Natural killer cell treated with Interleukin-12 subunit alpha and Interleukin-12 subunit beta and Interleukin-15 and Interleukin-18, amount 100 ng/mL, for 72 hours (primary cell): ENCODE results near the gene DNPEP. TPM values are rescaled to one million over a fixed set of nuclear protein-coding genes. Genes with fewer than 3 reads are reported as not detected.
"Not testable (repeated sequence)": the region's sequence is repeated elsewhere in the genome, so short reads cannot be mapped to it uniquely, and the experiment has no call there.

ENCODE experiments used
- ATAC-seq, 2 donors: fragments of 150-1000 bp; cut with Tn5 transposase in 1 of 2; sonication (Bioruptor Pico), chemical (Tn5 transposase) in 1 of 2; 2 replicates each; pipeline ENCODE4 v1.10.0; 2021
- DNase-seq: peaks from one replicate; pipeline ENCODE4 v3.0.0; 2022; ENCODE audit warnings: low spot score
- H3K27ac Mint-ChIP-seq, 2 donors: 1 replicate in 1 of 2; 2 replicates in 1 of 2; pipeline ENCODE4 v1.8.0; 2022; ENCODE audit warnings: mixed read lengths in 2 of 2, mild to moderate bottlenecking in 1 of 2, moderate library complexity in 1 of 2
- H3K27me3 Mint-ChIP-seq, 2 donors: 1 replicate in 1 of 2; 2 replicates in 1 of 2; pipeline ENCODE4 v1.8.0; 2022; ENCODE audit warnings: mixed read lengths in 2 of 2
- H3K36me3 Mint-ChIP-seq: one replicate; pipeline ENCODE4 v1.8.0; 2022; ENCODE audit warnings: mixed read lengths
- H3K4me1 Mint-ChIP-seq, 2 donors: 1 replicate in 1 of 2; 2 replicates in 1 of 2; pipeline ENCODE4 v1.8.0; 2022; ENCODE audit warnings: low read depth in 2 of 2, mixed read lengths in 2 of 2, mild to moderate bottlenecking in 1 of 2
- H3K4me3 Mint-ChIP-seq: one replicate; pipeline ENCODE4 v1.8.0; 2022; ENCODE audit warnings: mixed read lengths
- H3K9me3 Mint-ChIP-seq: 2 replicates; pipeline ENCODE4 v1.8.0; 2022; ENCODE audit warnings: mixed read lengths
- total RNA-seq, 2 donors: library from RNA; stranded (reverse); gene quantifications; one replicate each; pipeline ENCODE4 v1.2.3, GENCODE V29; 2022

DNPEP gene
- total RNA-seq, 2 donors from 2014 or later = 85.3 to 116 TPM

GRCh38 chr2:219401606-219402005 lies 13.9 kb upstream of the DNPEP start:
- no peaks in the 10 kb centered on the region for H3K36me3 Mint-ChIP-seq
- peaks cover 0 to 2% of the 10 kb centered on the region in 2 donors for H3K27me3 Mint-ChIP-seq
- no peak overlapping the region for H3K27ac Mint-ChIP-seq
- no peak for ATAC-seq
- no peaks in the 10 kb centered on the region for H3K9me3 Mint-ChIP-seq
- no peak for DNase-seq
- peaks cover 0 to 7% of the 10 kb centered on the region in 2 donors for H3K4me1 Mint-ChIP-seq
- no peak overlapping the region for H3K4me3 Mint-ChIP-seq

- no peaks in the 10 kb centered on the region for H3K36me3 Mint-ChIP-seq
- no peak overlapping the region for H3K4me3 Mint-ChIP-seq
- H3K9me3 Mint-ChIP-seq = no peaks in the 10 kb centered on the region
- no peak overlapping the region for H3K27ac Mint-ChIP-seq
- H3K4me1 Mint-ChIP-seq = peaks cover 0 to 7% of the 10 kb centered on the region in 2 donors
- DNase-seq (no peak), ATAC-seq (no peak)
- no peaks in the 10 kb centered on the region for H3K27me3 Mint-ChIP-seq
Observed at GRCh38 chr2:219400562-219400961, 12.8 kb upstream of the DNPEP start.

- DNase-seq = no peak
- peaks cover 0 to 7% of the 10 kb centered on the region in 2 donors for H3K4me1 Mint-ChIP-seq
- peaks cover 0 to 2% of the 10 kb centered on the region in 2 donors for H3K27me3 Mint-ChIP-seq
- no peaks in the 10 kb centered on the region for H3K36me3 Mint-ChIP-seq
- H3K27ac Mint-ChIP-seq = no peak overlapping the region
- H3K9me3 Mint-ChIP-seq = no peaks in the 10 kb centered on the region
- no peak overlapping the region for H3K4me3 Mint-ChIP-seq
- ATAC-seq = no peak
Observed at GRCh38 chr2:219399716-219400478, 12.2 kb upstream of the DNPEP start.

GRCh38 chr2:219398721-219399363 lies 11.1 kb upstream of the DNPEP start:
- no peaks in the 10 kb centered on the region for H3K9me3 Mint-ChIP-seq
- no peaks in the 10 kb centered on the region for H3K36me3 Mint-ChIP-seq
- DNase-seq (no peak), ATAC-seq (no peak)
- peaks cover 0 to 7% of the 10 kb centered on the region in 2 donors for H3K4me1 Mint-ChIP-seq
- H3K4me3 Mint-ChIP-seq = no peak overlapping the region
- H3K27ac Mint-ChIP-seq = no peak overlapping the region
- H3K27me3 Mint-ChIP-seq = peaks cover 5 to 10% of the 10 kb centered on the region in 2 donors

- H3K36me3 Mint-ChIP-seq = no peaks in the 10 kb centered on the region
- no peaks in the 10 kb centered on the region for H3K9me3 Mint-ChIP-seq
- no peak overlapping the region for H3K4me3 Mint-ChIP-seq
- DNase-seq = no peak
- H3K27ac Mint-ChIP-seq = no peak overlapping the region
- H3K4me1 Mint-ChIP-seq = no peaks in the 10 kb centered on the region
- no peak for ATAC-seq
- peaks cover 8 to 18% of the 10 kb centered on the region in 2 donors for H3K27me3 Mint-ChIP-seq
Observed at GRCh38 chr2:219396863-219397457, 9.2 kb upstream of the DNPEP start.

- DNase-seq = no peak
- ATAC-seq = no peak
- Mint-ChIP-seq H3K9me3 (no peaks in the 10 kb centered on the region), H3K27ac (no peak overlapping the region), H3K36me3 (no peaks in the 10 kb centered on the region), H3K4me1 (no peaks in the 10 kb centered on the region), H3K27me3 (peaks cover 10 to 18% of the 10 kb centered on the region in 2 donors), H3K4me3 (no peak overlapping the region)
Observed at GRCh38 chr2:219395609-219396008, 7.9 kb upstream of the DNPEP start.

- H3K4me1 Mint-ChIP-seq, H3K4me3 Mint-ChIP-seq, DNase-seq: not testable (repeated sequence)
Observed at GRCh38 chr2:219395056-219395455, 7.3 kb upstream of the DNPEP start.

GRCh38 chr2:219392754-219393153 lies 5.0 kb upstream of the DNPEP start:
- no peak overlapping the region for H3K27ac Mint-ChIP-seq
- ATAC-seq = no peak
- H3K9me3 Mint-ChIP-seq = no peaks in the 10 kb centered on the region
- no peak overlapping the region for H3K4me3 Mint-ChIP-seq
- no peaks in the 10 kb centered on the region for H3K36me3 Mint-ChIP-seq
- peaks cover 10 to 18% of the 10 kb centered on the region in 2 donors for H3K27me3 Mint-ChIP-seq
- DNase-seq = no peak
- H3K4me1 Mint-ChIP-seq = peaks cover 0 to 3% of the 10 kb centered on the region in 2 donors

More at GRCh38 chr2:219395056-219395455, 7.3 kb upstream of the DNPEP start:
- H3K27ac Mint-ChIP-seq, H3K36me3 Mint-ChIP-seq, ATAC-seq, H3K9me3 Mint-ChIP-seq: not testable (repeated sequence)
- peaks cover 10 to 18% of the 10 kb centered on the region in 2 donors for H3K27me3 Mint-ChIP-seq

- no peak for ATAC-seq
- peaks cover 6 to 10% of the 10 kb centered on the region in 2 donors for H3K4me1 Mint-ChIP-seq
- H3K4me3 Mint-ChIP-seq = peak overlapping the region; percentile 48
- H3K9me3 Mint-ChIP-seq = no peaks in the 10 kb centered on the region
- DNase-seq = no peak
- H3K27me3 Mint-ChIP-seq = peaks cover 5 to 8% of the 10 kb centered on the region in 2 donors
- no peaks in the 10 kb centered on the region for H3K36me3 Mint-ChIP-seq
- peak overlapping the region; percentile 48 to 93 for H3K27ac Mint-ChIP-seq
Observed at GRCh38 chr2:219388907-219389156, 1.1 kb upstream of the DNPEP start.

GRCh38 chr2:219388121-219388906 lies 602 bp upstream of the DNPEP start:
- Mint-ChIP-seq H3K27ac (peak overlapping the region; percentile 48 to 93), H3K27me3 (peaks cover 2 to 6% of the 10 kb centered on the region in 2 donors), H3K36me3 (peaks cover 3% of the 10 kb centered on the region), H3K9me3 (no peaks in the 10 kb centered on the region), H3K4me1 (peaks cover 11 to 15% of the 10 kb centered on the region in 2 donors), H3K4me3 (peak overlapping the region; percentile 94)
- DNase-seq (peak; percentile 98), ATAC-seq (peak; percentile 89 to 90)

GRCh38 chr2:219386532-219387280 lies 1.0 kb downstream of the DNPEP start:
- Mint-ChIP-seq H3K27me3 (peaks cover 0 to 2% of the 10 kb centered on the region in 2 donors), H3K4me1 (peaks cover 12 to 15% of the 10 kb centered on the region in 2 donors), H3K27ac (peak overlapping the region; percentile 93 to 97), H3K36me3 (peaks cover 5% of the 10 kb centered on the region), H3K4me3 (peak overlapping the region; percentile 94), H3K9me3 (no peaks in the 10 kb centered on the region)
- DNase-seq (no peak), ATAC-seq (no peak)

GRCh38 chr2:219385958-219386520 lies 1.7 kb downstream of the DNPEP start:
- H3K9me3 Mint-ChIP-seq = no peaks in the 10 kb centered on the region
- no peaks in the 10 kb centered on the region for H3K27me3 Mint-ChIP-seq
- H3K4me1 Mint-ChIP-seq = peaks cover 12 to 15% of the 10 kb centered on the region in 2 donors
- peaks cover 5% of the 10 kb centered on the region for H3K36me3 Mint-ChIP-seq
- peak overlapping the region; percentile 22 for H3K4me3 Mint-ChIP-seq
- H3K27ac Mint-ChIP-seq = no peak overlapping the region
- no peak for ATAC-seq
- DNase-seq = no peak

- H3K4me3 Mint-ChIP-seq = no peak overlapping the region
- no peak for ATAC-seq
Observed at GRCh38 chr2:219384859-219385258, 2.9 kb downstream of the DNPEP start.

More at GRCh38 chr2:219384859-219385258, 2.9 kb downstream of the DNPEP start:
- Mint-ChIP-seq H3K27me3 (no peaks in the 10 kb centered on the region), H3K9me3 (no peaks in the 10 kb centered on the region), H3K27ac (peak overlapping the region in 1 of 2 donors; percentile 50), H3K36me3 (peaks cover 5% of the 10 kb centered on the region), H3K4me1 (peaks cover 12 to 15% of the 10 kb centered on the region in 2 donors)
- DNase-seq = no peak
